H1 (cell line): Measurements from ENCODE around the gene CD81.

Experiments used
- CEBPB ChIP-seq: IDR thresholded peaks from 2 replicates; pipeline ENCODE4 v1.6.1; 2012; ENCODE audit warnings: low read depth, low read length
- TF ChIP-seq, protein P1 (sequence below): IDR thresholded peaks from 2 replicates; pipeline ENCODE4 v1.6.1; 2012; ENCODE audit warnings: inconsistent platforms

DNA sequence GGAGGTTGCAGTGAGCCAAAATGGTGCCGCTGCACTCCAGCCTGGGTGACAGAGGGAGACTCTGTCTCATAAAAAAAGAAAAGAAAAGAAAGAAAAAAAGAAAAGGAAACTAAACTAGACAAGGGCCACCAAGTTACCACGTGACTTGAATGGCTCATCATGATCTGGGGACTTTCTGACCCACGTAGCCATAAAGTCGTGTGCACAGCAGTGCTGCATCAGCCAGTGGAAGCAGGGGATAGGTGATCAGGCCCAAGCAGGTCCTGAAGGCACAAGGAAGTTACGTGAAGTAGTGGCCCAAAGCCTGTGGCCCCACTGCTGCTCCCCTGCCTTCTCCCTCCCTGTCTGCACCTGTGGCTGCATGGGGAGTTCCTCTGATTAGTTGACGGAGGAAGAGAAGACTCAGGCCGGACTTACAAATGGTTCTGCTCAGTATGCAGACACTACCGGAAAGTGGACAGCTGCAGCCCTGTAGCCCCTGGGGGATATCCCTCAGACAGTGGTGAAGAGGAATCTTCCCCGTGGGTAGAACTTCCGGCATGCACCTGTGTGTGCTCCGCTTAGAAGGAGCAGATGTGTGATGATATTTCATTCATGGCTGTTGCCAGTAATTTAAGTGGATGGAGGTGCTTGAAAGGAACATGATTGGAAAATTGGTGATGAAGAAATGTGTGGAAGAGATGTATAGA, 18.2 kb upstream of the CD81 start:
- TF ChIP-seq CEBPB, result no peak
- TF ChIP-seq, protein P1, sequence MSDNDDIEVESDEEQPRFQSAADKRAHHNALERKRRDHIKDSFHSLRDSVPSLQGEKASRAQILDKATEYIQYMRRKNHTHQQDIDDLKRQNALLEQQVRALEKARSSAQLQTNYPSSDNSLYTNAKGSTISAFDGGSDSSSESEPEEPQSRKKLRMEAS, result no peak
